H1 (cell line): ENCODE results near the gene FAT1. TPM values are rescaled to one million over a fixed set of nuclear protein-coding genes. Genes with fewer than 3 reads are reported as not detected.

Source experiments
- CTCF ChIA-PET: fragments of 300-600 bp; sonication (Branson Sonifier 250); formaldehyde crosslinking; loops from one replicate; lab custom pipeline; 2021; ENCODE audit not compliant: partially characterized antibody; lab: Charles Lee
- POLR2A ChIA-PET: fragments of 300-600 bp; sonication (Branson Sonifier 250); formaldehyde crosslinking; loops from one replicate; lab custom pipeline; 2021; ENCODE audit warnings: inconsistent platforms; ENCODE audit not compliant: partially characterized antibody; lab: Charles Lee
- DNase-seq, 2 experiments: peaks; one replicate each; pipeline versions ENCODE4 v3.0.0 to v3.0.0-alpha.2; 2010 to 2022; ENCODE audit warnings: low spot score in 2 of 2, low read depth in 1 of 2, mixed read lengths in 1 of 2
- FAIRE-seq: peaks from 2 replicates; lab custom pipeline; 2011; peaks lifted over from hg19 to GRCh38; lab: Jason Lieb, UNC
- H2AFZ ChIP-seq: 2 replicates; pipeline ENCODE4 v1.8.1; 2012; ENCODE audit warnings: low read length, inconsistent platforms
- H2AK5ac ChIP-seq: 2 replicates; pipeline ENCODE4 v1.6.1; 2013; ENCODE audit warnings: low read depth, low read length
- H2BK120ac ChIP-seq: replicated peaks from 2 replicates; pipeline ENCODE3; 2013; ENCODE audit warnings: low read depth, low read length, inconsistent platforms
- H2BK12ac ChIP-seq: 2 replicates; pipeline ENCODE4 v1.6.1; 2013; ENCODE audit warnings: low read depth, low read length
- H2BK15ac ChIP-seq: 2 replicates; pipeline ENCODE4 v1.6.1; 2013; ENCODE audit warnings: low read length
- H2BK20ac ChIP-seq: 2 replicates; pipeline ENCODE4 v1.6.1; 2013; ENCODE audit warnings: low read length
- H2BK5ac ChIP-seq: 2 replicates; pipeline ENCODE4 v1.6.1; 2013; ENCODE audit warnings: low read depth, low read length
- H3K14ac ChIP-seq: 2 replicates; pipeline ENCODE4 v1.6.1; 2013; ENCODE audit warnings: inconsistent platforms; ENCODE audit not compliant: insufficient read length
- H3K18ac ChIP-seq: 2 replicates; pipeline ENCODE4 v1.6.1; 2013; ENCODE audit warnings: low read length; ENCODE audit errors: extremely low read depth
- H3K23ac ChIP-seq: 2 replicates; pipeline ENCODE4 v1.6.1; 2013; ENCODE audit warnings: inconsistent platforms; ENCODE audit not compliant: insufficient read length
- H3K23me2 ChIP-seq: 2 replicates; pipeline ENCODE4 v1.6.1; 2013; ENCODE audit warnings: low read depth, low read length
- H3K27ac ChIP-seq: 2 replicates; pipeline ENCODE4 v1.6.1; 2011; ENCODE audit warnings: low read depth, low read length, inconsistent platforms
- H3K27me3 ChIP-seq, 4 experiments: replicated peaks in 1 of 4; 1 replicate in 1 of 4; 2 replicates in 3 of 4; pipeline versions ENCODE4 v1.6.1 to v1.8.1; 2011 to 2013; ENCODE audit warnings: low read length in 3 of 4, mild to moderate bottlenecking in 3 of 4, inconsistent platforms in 2 of 4, mixed read lengths in 2 of 4, moderate library complexity in 1 of 4; ENCODE audit not compliant: control insufficient read depth in 3 of 4, insufficient read depth in 3 of 4; ENCODE audit errors: extremely low read depth in 1 of 4
- H3K36me3 ChIP-seq, 4 experiments: 2 replicates each; pipeline versions ENCODE4 v1.6.1 to v1.8.1; 2011 to 2013; ENCODE audit warnings: mild to moderate bottlenecking in 4 of 4, low read length in 3 of 4, moderate library complexity in 2 of 4, control low read depth in 1 of 4, inconsistent platforms in 1 of 4; ENCODE audit not compliant: insufficient read depth in 4 of 4, control insufficient read depth in 2 of 4
- H3K4ac ChIP-seq: replicated peaks from 2 replicates; pipeline ENCODE3; 2013; ENCODE audit warnings: low read length, low read depth, mixed read lengths, inconsistent platforms; ENCODE audit not compliant: insufficient read length
- H3K4me1 ChIP-seq, 4 experiments: replicated peaks in 1 of 4; 1 replicate in 1 of 4; 2 replicates in 3 of 4; pipeline versions ENCODE4 v1.6.1 to v1.8.1; 2011 to 2013; ENCODE audit warnings: low read length in 3 of 4, inconsistent platforms in 2 of 4, mixed read lengths in 1 of 4; ENCODE audit not compliant: insufficient read depth in 4 of 4, control insufficient read depth in 3 of 4
- H3K4me2 ChIP-seq, 2 experiments: 2 replicates each; pipeline versions ENCODE4 v1.6.1 to v1.8.1; 2011 to 2013; ENCODE audit warnings: low read depth in 2 of 2, low read length in 2 of 2, control low read depth in 1 of 2, inconsistent platforms in 1 of 2, mild to moderate bottlenecking in 1 of 2; ENCODE audit not compliant: insufficient read depth in 1 of 2
- H3K4me3 ChIP-seq, 4 experiments: fragments of 200-600, 300-600 bp in 1 of 4; sonication (generic), shearing (Covaris generic), sonication (Bioruptor Twin) in 1 of 4; 2 replicates each; pipeline versions ENCODE4 v1.5.1 to v1.8.1; 2011 to 2016; ENCODE audit warnings: low read length in 4 of 4, low read depth in 3 of 4, control low read depth in 2 of 4, inconsistent platforms in 2 of 4, mild to moderate bottlenecking in 2 of 4, mixed read lengths in 1 of 4, moderate library complexity in 1 of 4; ENCODE audit not compliant: insufficient read depth in 2 of 4; ENCODE audit errors: extremely low read depth in 1 of 4
- H3K56ac ChIP-seq: replicated peaks from 2 replicates; pipeline ENCODE3; 2013; ENCODE audit warnings: low read depth, mild to moderate bottlenecking, mixed read lengths, low read length, inconsistent platforms; ENCODE audit not compliant: insufficient read length
- H3K79me1 ChIP-seq: 2 replicates; pipeline ENCODE4 v1.6.1; 2013; ENCODE audit warnings: low read depth, low read length, control low read depth
- H3K79me2 ChIP-seq, 2 experiments: 2 replicates each; pipeline versions ENCODE4 v1.6.1 to v1.8.1; 2012 to 2013; ENCODE audit warnings: low read length in 2 of 2, mild to moderate bottlenecking in 2 of 2, inconsistent platforms in 1 of 2; ENCODE audit not compliant: insufficient read depth in 2 of 2, control insufficient read depth in 1 of 2
- H3K9ac ChIP-seq, 4 experiments: replicated peaks in 1 of 4; 1 replicate in 1 of 4; 2 replicates in 3 of 4; pipeline versions ENCODE4 v1.6.1 to v1.8.1; 2011 to 2013; ENCODE audit warnings: low read depth in 3 of 4, low read length in 3 of 4, control low read depth in 2 of 4, mild to moderate bottlenecking in 2 of 4, moderate library complexity in 2 of 4, inconsistent platforms in 1 of 4; ENCODE audit errors: extremely low read depth in 1 of 4
- H3K9me3 ChIP-seq, 2 experiments: 2 replicates each; pipeline versions ENCODE4 v1.6.1 to v1.8.1; 2012 to 2013; ENCODE audit warnings: mild to moderate bottlenecking in 2 of 2, moderate library complexity in 2 of 2, control low read depth in 1 of 2, inconsistent platforms in 1 of 2, low read depth in 1 of 2, low read length in 1 of 2, mixed read lengths in 1 of 2; ENCODE audit not compliant: insufficient read depth in 2 of 2
- H4K20me1 ChIP-seq, 2 experiments: replicated peaks in 1 of 2; 2 replicates each; pipeline versions ENCODE3 to v1.8.1; 2011 to 2013; ENCODE audit warnings: inconsistent platforms in 2 of 2, low read length in 2 of 2, mild to moderate bottlenecking in 1 of 2; ENCODE audit not compliant: insufficient read depth in 2 of 2, control insufficient read depth in 1 of 2
- H4K5ac ChIP-seq: 2 replicates; pipeline ENCODE4 v1.6.1; 2013; ENCODE audit warnings: low read length, low read depth, mixed read lengths, inconsistent platforms; ENCODE audit not compliant: insufficient read length
- H4K8ac ChIP-seq: 2 replicates; pipeline ENCODE4 v1.8.0; 2013; ENCODE audit warnings: mild to moderate bottlenecking, moderate library complexity, low read length, inconsistent platforms; ENCODE audit not compliant: insufficient read depth; ENCODE audit errors: extremely low read depth
- H4K91ac ChIP-seq: replicated peaks from 2 replicates; pipeline ENCODE3; 2013; ENCODE audit warnings: low read length, mixed read lengths, inconsistent platforms; ENCODE audit not compliant: insufficient read length
- CTCF ChIP-seq, 3 experiments: IDR thresholded peaks; 1 replicate in 2 of 3; 2 replicates in 1 of 3; pipeline versions ENCODE4 v1.5.1 to v1.6.1; 2011; ENCODE audit warnings: low read length in 3 of 3, mild to moderate bottlenecking in 3 of 3, inconsistent platforms in 2 of 3, low read depth in 1 of 3, moderate library complexity in 1 of 3; ENCODE audit not compliant: insufficient read depth in 1 of 3; ENCODE audit errors: control extremely low read depth in 1 of 3
- HDAC2 ChIP-seq, 2 experiments: fragments of 300-600 bp in 1 of 2; sonication (generic) in 1 of 2; IDR thresholded peaks; 2 replicates each; pipeline ENCODE4 v1.6.1; 2011 to 2012; ENCODE audit warnings: low read depth in 2 of 2, low read length in 2 of 2, mild to moderate bottlenecking in 2 of 2, moderate library complexity in 2 of 2, borderline replicate concordance in 1 of 2, inconsistent platforms in 1 of 2
- RAD21 ChIP-seq, 2 experiments: IDR thresholded peaks in 1 of 2; conservative IDR thresholded peaks in 1 of 2; 2 replicates each; pipeline ENCODE4 v1.6.1; 2011; ENCODE audit warnings: low read depth in 2 of 2, low read length in 2 of 2, improper control_type of control experiment in 1 of 2, inconsistent platforms in 1 of 2, mild to moderate bottlenecking in 1 of 2, moderate library complexity in 1 of 2
- WGBS, 2 experiments: shearing (Covaris generic) in 1 of 2; methylation state at CpG; one replicate each; pipeline versions ENCODE4 v1.1.6 to v1.1.7; 2013 to 2015; ENCODE audit warnings: low lambda C conversion rate in 2 of 2, mixed read lengths in 2 of 2, inconsistent platforms in 1 of 2, low coverage in 1 of 2, missing lambda C conversion rate in 1 of 2; ENCODE audit not compliant: insufficient replicate concordance in 2 of 2, insufficient coverage in 1 of 2, insufficient read length in 1 of 2; ENCODE audit errors: extremely low coverage in 1 of 2, missing lambda C conversion rate in 1 of 2; 5-methylcytosine and 5-hydroxymethylcytosine counted together
- polyA plus RNA-seq, 7 experiments: library from polyadenylated mRNA; depleted of rRNA in 3 of 7; stranded (reverse) in 5 of 7; unstranded in 2 of 7; fragments of >200 nt in 5 of 7; fragments of 200-250 nt in 2 of 7; gene quantifications; 1 replicate in 5 of 7; 2 replicates in 1 of 7; 4 replicates in 1 of 7; pipeline versions ENCODE4 v1.2.1 to v1.2.3, GENCODE V29; 2011 to 2013; ENCODE audit warnings: missing spikeins in 2 of 7, mixed read lengths in 2 of 7
- total RNA-seq: library from RNA; stranded (reverse); fragmentation: NEBNext Ultra II Directional; extraction: Animal tissue kit (Norgen Biotek cat#: 25700); gene quantifications from 2 replicates; pipeline ENCODE4 v1.2.1, GENCODE V29; 2021

Gene FAT1
- total and polyA plus RNA-seq, 2 of the 8 experiments (the other 6 are each of a cell fraction or from before 2014, with no cell fraction given), result 94.4 to 137 TPM

- peaks cover 7% of the 10 kb centered on the region for H3K23me2 ChIP-seq
- no peaks in the 10 kb centered on the region; the same call in 1 of the 2 replicates for H3K79me1 ChIP-seq
- no peak overlapping the region for H4K8ac ChIP-seq
- TF ChIP-seq CTCF (IDR thresholded peaks at IDR 0.05; ENCODE audit: control extremely low read depth in 1 of 3, insufficient read depth in 1 of 3, low read depth in 1 of 3, low read length in 3 of 3) (peak in 2 of 3 experiments; percentile 57 to 75; a peak in 2 of 4 replicates), RAD21 (IDR thresholded peaks at IDR 0.05 in 1 of 2, conservative IDR thresholded peaks at IDR 0.05 in 1 of 2; ENCODE audit: low read depth in 2 of 2, low read length in 2 of 2) (peak; percentile 85 to 88), HDAC2 (IDR thresholded peaks at IDR 0.05; ENCODE audit: borderline replicate concordance in 1 of 2, low read depth in 2 of 2, low read length in 2 of 2) (no peak)
- H3K27me3 ChIP-seq, result peaks cover 0 to 2% (median 0%) of the 10 kb centered on the region in 4 experiments; a peak in 2 of 7 replicates
- no peak overlapping the region for H3K9ac ChIP-seq
- no peak overlapping the region for H2BK120ac ChIP-seq
- H2BK15ac ChIP-seq, result no peak overlapping the region; the same call in 1 of the 2 replicates
- H3K36me3 ChIP-seq, result peaks cover 0 to 4% (median 0%) of the 10 kb centered on the region in 4 experiments; a peak in 1 of 8 replicates
- no peak overlapping the region for H4K5ac ChIP-seq
- H3K9me3 ChIP-seq, result no peaks in the 10 kb centered on the region; a peak in 1 of 4 replicates
- H2AK5ac ChIP-seq, result no peak overlapping the region
- ChIA-PET POLR2A (interaction anchor here (0.6 to 1.2 kb wide), 4 partner anchors 10 to 1324 kb away, joined by 3 read pairs; no protein-coding TSS in a partner anchor), CTCF (interaction anchor here (0.5 to 3.5 kb wide), 32 partner anchors 9 to 1819 kb away, joined by 3 to 21 read pairs (median 3); no protein-coding TSS in a partner anchor)
- H3K27ac ChIP-seq, result no peak overlapping the region
- H4K20me1 ChIP-seq, result peaks cover 14 to 17% of the 10 kb centered on the region in 2 experiments
- H3K4me1 ChIP-seq, result peaks cover 0 to 16% (median 8%) of the 10 kb centered on the region in 4 experiments; a peak in 4 of 7 replicates
- FAIRE-seq, result peak; percentile 89
- H2BK12ac ChIP-seq, result no peak overlapping the region
- DNase-seq, result no peak
- no peak overlapping the region for H3K23ac ChIP-seq
- no peak overlapping the region for H3K18ac ChIP-seq
- H3K14ac ChIP-seq, result no peak overlapping the region
- H2AFZ ChIP-seq, result no peak overlapping the region
- WGBS, 2 experiments, result 48% methylated on average over 4 of the region's 4 CpGs; no CpG with 5 or more reads in 1 of the 2 experiments
- H3K56ac ChIP-seq, result no peak overlapping the region
- H3K4ac ChIP-seq, result no peak overlapping the region
- no peak overlapping the region for H4K91ac ChIP-seq
- no peak overlapping the region for H2BK20ac ChIP-seq
- H2BK5ac ChIP-seq, result no peak overlapping the region
- peak overlapping the region in 1 of 2 experiments; percentile 61; a peak in 3 of 4 replicates for H3K4me2 ChIP-seq
- peaks cover 24 to 77% of the 10 kb centered on the region in 2 experiments for H3K79me2 ChIP-seq
- H3K4me3 ChIP-seq, result 0 out of 8 replicates have a peak overlapping the region, but pooled peaks of 1 of the 4 experiments have one; percentile 99
These were observed 3.5 kb downstream of the FAT1 start for GRCh38 chr4:186719925-186720694.
